Measurements from ENCODE around the gene HDDC3. TPM values are rescaled to one million over a fixed set of nuclear protein-coding genes. Genes with fewer than 3 reads are reported as not detected.

The HDDC3 gene
- total RNA-seq, 4 donors from 2014 or later: 12.0 to 21.1 (median 19.4) TPM

- 94% methylated on average over 14 of the region's 14 CpGs for WGBS, 2 donors
- DNase-seq (ENCODE audit: low spot score in 2 of 2): no peak
- TF ChIP-seq, protein P1, sequence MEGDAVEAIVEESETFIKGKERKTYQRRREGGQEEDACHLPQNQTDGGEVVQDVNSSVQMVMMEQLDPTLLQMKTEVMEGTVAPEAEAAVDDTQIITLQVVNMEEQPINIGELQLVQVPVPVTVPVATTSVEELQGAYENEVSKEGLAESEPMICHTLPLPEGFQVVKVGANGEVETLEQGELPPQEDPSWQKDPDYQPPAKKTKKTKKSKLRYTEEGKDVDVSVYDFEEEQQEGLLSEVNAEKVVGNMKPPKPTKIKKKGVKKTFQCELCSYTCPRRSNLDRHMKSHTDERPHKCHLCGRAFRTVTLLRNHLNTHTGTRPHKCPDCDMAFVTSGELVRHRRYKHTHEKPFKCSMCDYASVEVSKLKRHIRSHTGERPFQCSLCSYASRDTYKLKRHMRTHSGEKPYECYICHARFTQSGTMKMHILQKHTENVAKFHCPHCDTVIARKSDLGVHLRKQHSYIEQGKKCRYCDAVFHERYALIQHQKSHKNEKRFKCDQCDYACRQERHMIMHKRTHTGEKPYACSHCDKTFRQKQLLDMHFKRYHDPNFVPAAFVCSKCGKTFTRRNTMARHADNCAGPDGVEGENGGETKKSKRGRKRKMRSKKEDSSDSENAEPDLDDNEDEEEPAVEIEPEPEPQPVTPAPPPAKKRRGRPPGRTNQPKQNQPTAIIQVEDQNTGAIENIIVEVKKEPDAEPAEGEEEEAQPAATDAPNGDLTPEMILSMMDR (IDR thresholded peaks at IDR 0.05): no peak
- TF ChIP-seq POLR2A (IDR thresholded peaks at IDR 0.05): no peak
- intact Hi-C loops (cut with DNase I; ENCODE audit: low total_unique reads): loop anchor here (10.0 kb wide), 1 partner anchor 322 kb away; no protein-coding TSS in a partner anchor
- H3K4me3 ChIP-seq (ENCODE audit: low read depth, poor library complexity, severe bottlenecking): no peak overlapping the region
These were observed 20.7 kb upstream of the HDDC3 start for GRCh38 chr15:90952901-90953677.

- DNase-seq (ENCODE audit: low spot score in 2 of 2): no peak
- intact Hi-C loops (cut with DNase I; ENCODE audit: low total_unique reads): loop anchor here (10.0 kb wide), 1 partner anchor 324 kb away; no protein-coding TSS in a partner anchor
- 99 to 100% methylated on average over 6 of the region's 6 CpGs for WGBS, 2 donors
- TF ChIP-seq, protein P1 (IDR thresholded peaks at IDR 0.05): no peak
- TF ChIP-seq POLR2A (IDR thresholded peaks at IDR 0.05): no peak
- H3K4me3 ChIP-seq (ENCODE audit: low read depth, poor library complexity, severe bottlenecking): no peak overlapping the region
These were observed 18.3 kb upstream of the HDDC3 start for GRCh38 chr15:90950676-90951075.

GRCh38 chr15:90949979-90950675 lies 17.8 kb upstream of the HDDC3 start:
- intact Hi-C loops (cut with DNase I; ENCODE audit: low total_unique reads): loop anchor here (10.0 kb wide), 1 partner anchor 325 kb away; no protein-coding TSS in a partner anchor
- TF ChIP-seq, protein P1 (IDR thresholded peaks at IDR 0.05): no peak
- TF ChIP-seq POLR2A (IDR thresholded peaks at IDR 0.05): no peak

GRCh38 chr15:90948506-90948905 lies 16.2 kb upstream of the HDDC3 start:
- WGBS, 2 donors: 88 to 98% methylated on average over 7 to 8 of the region's 8 CpGs
- DNase-seq (ENCODE audit: low spot score in 2 of 2): no peak
- no peak for TF ChIP-seq POLR2A (IDR thresholded peaks at IDR 0.05)
- TF ChIP-seq, protein P1 (IDR thresholded peaks at IDR 0.05): no peak
- no peak overlapping the region for H3K4me3 ChIP-seq (ENCODE audit: low read depth, poor library complexity, severe bottlenecking)
- intact Hi-C loops (cut with DNase I; ENCODE audit: low total_unique reads): no loop called here

More at GRCh38 chr15:90949979-90950675, 17.8 kb upstream of the HDDC3 start:
- H3K4me3 ChIP-seq (ENCODE audit: low read depth, poor library complexity, severe bottlenecking): no peak overlapping the region
- 93 to 95% methylated on average over 23 of the region's 23 CpGs for WGBS, 2 donors
- DNase-seq (ENCODE audit: low spot score in 2 of 2): no peak

DNA sequence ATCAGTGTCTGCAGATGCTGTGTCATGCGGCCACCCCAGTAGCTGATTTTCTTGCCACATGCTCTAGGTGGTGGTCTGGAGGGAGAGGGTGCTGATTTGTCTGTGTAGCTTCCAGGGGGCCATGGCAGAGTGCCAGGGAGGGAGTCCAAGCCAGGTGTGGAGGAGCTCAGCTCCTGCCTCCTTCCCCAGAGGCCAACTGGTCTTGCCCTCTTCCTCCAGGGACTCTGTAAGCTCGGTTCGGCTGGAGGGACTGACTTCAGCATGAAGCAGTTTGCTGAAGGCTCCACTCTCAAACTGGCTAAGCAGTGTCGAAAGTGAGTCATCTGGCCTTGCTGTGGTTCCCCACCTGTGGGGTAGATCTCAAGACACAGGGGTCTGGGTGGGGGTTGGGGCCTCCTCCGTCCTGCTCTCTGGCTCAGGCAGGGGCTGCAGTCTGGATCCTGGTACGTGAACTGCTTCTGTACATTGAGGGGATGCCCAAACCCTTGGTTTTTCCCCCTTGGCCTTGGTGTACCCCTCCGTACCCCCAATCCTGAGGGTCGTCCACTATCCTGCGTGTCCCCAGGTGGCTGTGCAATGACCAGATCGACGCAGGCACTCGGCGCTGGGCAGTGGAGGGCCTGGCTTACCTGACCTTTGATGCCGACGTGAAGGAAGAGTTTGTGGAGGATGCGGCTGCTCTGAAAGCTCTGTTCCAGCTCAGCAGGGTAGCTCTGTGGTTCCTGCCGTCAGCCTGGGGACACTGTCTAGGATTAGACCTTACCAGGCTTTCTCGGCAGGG lies 15.4 kb upstream of the HDDC3 start:
- intact Hi-C loops (cut with DNase I; ENCODE audit: low total_unique reads): no loop called here
- no peak overlapping the region for H3K4me3 ChIP-seq (ENCODE audit: low read depth, poor library complexity, severe bottlenecking)
- whole genome bisulfite sequencing, 2 donors: 89 to 94% methylated on average over 17 to 18 of the region's 18 CpGs
- no peak for DNase-seq (ENCODE audit: low spot score in 2 of 2)
- TF ChIP-seq POLR2A (IDR thresholded peaks at IDR 0.05): no peak
- TF ChIP-seq, protein P1 (IDR thresholded peaks at IDR 0.05): no peak

All from lower leg skin (tissue), 4 donors.